HG02840 (cell line): ENCODE data around the gene POC1A.
"Not testable (repeated sequence)": the region's sequence is repeated elsewhere in the genome, so short reads cannot be mapped to it uniquely, and the experiment has no call there.

ENCODE experiments used
- ATAC-seq: cut with Tn5 transposase; IDR thresholded peaks from one replicate; pipeline ENCODE4 v1.9.1; 2021; ENCODE audit warnings: mild to moderate bottlenecking, moderate library complexity, moderate number of reproducible peaks; ENCODE audit not compliant: unreplicated experiment, low FRiP score

Gene POC1A

GRCh38 chr3:52184690-52185089 is 30.5 kb upstream of the POC1A start:
- no peak for ATAC-seq

- no peak for ATAC-seq
Measured at GRCh38 chr3:52183786-52184445, 29.7 kb upstream of the POC1A start.

- ATAC-seq = no peak
Measured at GRCh38 chr3:52182691-52183090, 28.5 kb upstream of the POC1A start.

GRCh38 chr3:52182196-52182595 is 28.0 kb upstream of the POC1A start:
- ATAC-seq = no peak

- ATAC-seq = no peak
Measured at GRCh38 chr3:52181543-52181942, 27.3 kb upstream of the POC1A start.

- no peak for ATAC-seq
Measured at GRCh38 chr3:52178537-52178936, 24.3 kb upstream of the POC1A start.

- ATAC-seq = not testable (repeated sequence)
Measured at GRCh38 chr3:52178126-52178525, 23.9 kb upstream of the POC1A start.

- ATAC-seq = no peak
Measured at GRCh38 chr3:52177701-52178042, 23.4 kb upstream of the POC1A start.

GRCh38 chr3:52176951-52177700 is 22.9 kb upstream of the POC1A start:
- no peak for ATAC-seq

- ATAC-seq = no peak
Measured at GRCh38 chr3:52176180-52176752, 22.0 kb upstream of the POC1A start.

- ATAC-seq = no peak
Measured at GRCh38 chr3:52175416-52176179, 21.4 kb upstream of the POC1A start.

- no peak for ATAC-seq
Measured at GRCh38 chr3:52174896-52175295, 20.7 kb upstream of the POC1A start.

GRCh38 chr3:52173101-52173500 is 18.9 kb upstream of the POC1A start:
- ATAC-seq = no peak

- ATAC-seq = no peak
Measured at GRCh38 chr3:52172262-52172757, 18.1 kb upstream of the POC1A start.

GRCh38 chr3:52171514-52172261 is 17.5 kb upstream of the POC1A start:
- no peak for ATAC-seq

GRCh38 chr3:52170217-52170616 is 16.0 kb upstream of the POC1A start:
- not testable (repeated sequence) for ATAC-seq

- ATAC-seq = no peak
Measured at GRCh38 chr3:52167240-52167639, 13.0 kb upstream of the POC1A start.

- no peak for ATAC-seq
Measured at GRCh38 chr3:52162250-52162872, 8.1 kb upstream of the POC1A start.

- no peak for ATAC-seq
Measured at GRCh38 chr3:52159503-52159902, 5.3 kb upstream of the POC1A start.

GRCh38 chr3:52155912-52156311 is 1.7 kb upstream of the POC1A start:
- ATAC-seq = no peak
